Adrenal gland (tissue), 12 donors: ENCODE data around the gene PSTK. TPM values are rescaled to one million over a fixed set of nuclear protein-coding genes. Genes with fewer than 3 reads are reported as not detected.

Experiments used
- DNase-seq, 7 donors: peaks; one replicate each; pipeline ENCODE4 v3.0.0-alpha.2; 2019 to 2020
- H3K27ac ChIP-seq, 5 donors: fragments of 200-600 bp; sonication (generic) in 4 of 5; 1 replicate in 3 of 5; 2 replicates in 2 of 5; pipeline versions ENCODE4 v1.5.1 to v1.8.0; 2016 to 2020; ENCODE audit warnings: mild to moderate bottlenecking in 1 of 5
- H3K27me3 ChIP-seq: fragments of 200-600 bp; 2 replicates; pipeline ENCODE4 v1.8.0; 2021
- H3K36me3 ChIP-seq, 2 donors: fragments of 200-600 bp; replicated peaks in 1 of 2; 1 replicate in 1 of 2; 2 replicates in 1 of 2; pipeline versions ENCODE4 v1.5.1 to v1.8.0; 2018 to 2022
- H3K4me1 ChIP-seq, 2 donors: fragments of 200-600 bp; replicated peaks in 1 of 2; 1 replicate in 1 of 2; 2 replicates in 1 of 2; pipeline versions ENCODE4 v1.5.1 to v1.8.0; 2018 to 2021
- H3K4me3 ChIP-seq, 4 donors: fragments of 200-600 bp; sonication (generic) in 3 of 4; one replicate each; pipeline ENCODE4 v1.5.1; 2016 to 2018
- H3K9me3 ChIP-seq, 3 donors: fragments of 200-600 bp; sonication (generic) in 1 of 3; replicated peaks in 1 of 3; 1 replicate in 2 of 3; 2 replicates in 1 of 3; pipeline versions ENCODE4 v1.5.1 to v1.8.0; 2016 to 2021
- POLR2A ChIP-seq, 2 donors: fragments of 450-650 bp; IDR thresholded peaks; one replicate each; pipeline ENCODE4 v1.6.1; 2017; ENCODE audit warnings: antibody characterized with exemption in 2 of 2, mild to moderate bottlenecking in 2 of 2, moderate library complexity in 1 of 2
- WGBS, 4 donors: extraction: QIAGEN DNeasy Blood & Tissue Kit in 2 of 4; methylation state at CpG; one replicate each; pipeline versions ENCODE4 v1.1.5 to v1.1.7; 2013 to 2017; 5-methylcytosine and 5-hydroxymethylcytosine counted together
- intact Hi-C, 2 donors: fragments of 100-400 bp; cut with DNase I; formaldehyde crosslinking; loops; one replicate each; pipeline versions ENCODE4 v1.14.1 to v1.15.0; 2022 to 2023
- polyA plus RNA-seq, 3 donors: library from polyadenylated mRNA; stranded (reverse); fragments of 200-250 nt in 2 of 3; fragments of 350-450 nt in 1 of 3; fragmentation: Illumina TruSeq in 1 of 3; extraction: RNeasy Lipid Tissue Mini Kit (QIAGEN cat#74804) in 1 of 3; gene quantifications; one replicate each; pipeline ENCODE4 v1.2.3, GENCODE V29; 2013 to 2014
- total RNA-seq, 9 donors: library from RNA; depleted of rRNA in 4 of 9; stranded (reverse); fragments of >200 nt in 4 of 9; fragments of 120-200 nt in 1 of 9; fragmentation: NEBNext Ultra II Directional in 1 of 9; extraction: Animal tissue kit (Norgen Biotek cat#: 25700) in 1 of 9; gene quantifications; one replicate each; pipeline versions ENCODE4 v1.1.0 to v1.2.4, GENCODE V29; 2013 to 2023
- TF ChIP-seq, protein P1 (sequence below), 6 experiments: fragments of 450-650 bp in 4 of 6; fragments of 200-600 bp in 2 of 6; sonication (generic) in 1 of 6; IDR thresholded peaks; 1 replicate in 5 of 6; 2 replicates in 1 of 6; pipeline versions ENCODE4 v1.5.1 to v1.8.0; 2016 to 2021; ENCODE audit warnings: antibody characterized with exemption in 6 of 6, mild to moderate bottlenecking in 2 of 6, moderate library complexity in 1 of 6
- donor health status: healthy with polysubstance abuse.
- donor health status: Bipolar disorder and iron deficiency.
- donor health status: DM: yes; HTN: yes; CAD: no.
- donor health status: DM: no; HTN: no; CAD: no.
- donor health status: DM: no; HTN: no; CAD: no.
- donor health status: DM: yes; HTN: yes; CAD: no.

PSTK gene
- total and polyA plus RNA-seq, 12 donors, result 2.1 to 9.0 (median 6.3) TPM

DNA sequence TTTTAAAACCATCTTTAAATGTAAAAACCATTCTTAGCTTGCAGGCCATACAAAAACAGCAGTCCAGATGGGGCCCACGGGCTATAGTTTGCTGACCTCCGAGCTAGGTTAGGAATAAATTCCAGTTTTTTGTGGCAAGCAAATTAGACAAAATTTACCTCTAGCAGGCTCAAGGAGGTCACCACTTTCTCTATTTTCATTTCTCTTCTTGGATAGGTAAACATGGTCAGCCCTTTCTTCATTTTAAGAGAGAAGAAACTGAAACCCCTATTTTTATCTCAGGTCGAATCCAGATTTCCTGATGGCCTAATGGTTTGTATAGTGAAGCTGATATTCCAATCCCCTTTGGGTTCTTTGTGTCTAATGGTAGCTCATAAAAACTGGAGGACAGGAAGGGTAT lies 17.7 kb downstream of the PSTK start:
- 87 to 92% (median 89%) methylated on average over 3 of the region's 3 CpGs for WGBS, 4 donors
- intact Hi-C loops, result no loop called here

DNA sequence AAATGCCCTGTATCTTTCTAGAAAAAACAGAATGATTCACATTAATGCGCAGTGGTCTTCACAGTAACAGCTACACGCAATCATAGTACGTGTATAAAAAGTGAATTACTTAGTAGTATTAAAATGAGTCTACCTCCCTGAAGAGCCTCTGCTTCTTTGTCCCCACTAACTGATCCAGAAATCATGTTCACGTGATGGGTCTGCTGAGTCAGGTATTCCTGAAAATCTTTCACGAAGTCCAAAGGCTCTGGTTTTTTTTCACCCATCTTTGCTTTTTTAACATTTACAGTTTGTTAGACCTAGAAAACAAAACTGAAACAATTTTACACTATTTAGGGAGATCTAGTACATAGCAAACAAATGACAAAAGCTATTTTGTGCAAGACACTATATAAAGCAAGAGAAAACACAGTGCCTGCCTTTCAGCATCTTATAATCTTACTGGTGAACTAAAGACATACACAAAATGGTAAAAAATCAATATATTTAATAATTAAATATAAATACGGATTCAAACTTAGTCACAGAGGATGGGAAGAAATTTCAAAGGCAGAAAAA lies 18.2 kb downstream of the PSTK start:
- Histone ChIP-seq H3K4me3 (no peak overlapping the region), H3K4me1 (peaks cover 0 to 4% of the 10 kb centered on the region in 2 donors), H3K36me3 (peaks cover 0 to 19% of the 10 kb centered on the region in 2 donors), H3K27ac (no peak overlapping the region), H3K9me3 (no peaks in the 10 kb centered on the region), H3K27me3 (no peaks in the 10 kb centered on the region)
- DNase-seq, result no peak
- 86 to 94% (median 89%) methylated on average over 6 of the region's 6 CpGs for WGBS, 4 donors
- TF ChIP-seq, protein P1, sequence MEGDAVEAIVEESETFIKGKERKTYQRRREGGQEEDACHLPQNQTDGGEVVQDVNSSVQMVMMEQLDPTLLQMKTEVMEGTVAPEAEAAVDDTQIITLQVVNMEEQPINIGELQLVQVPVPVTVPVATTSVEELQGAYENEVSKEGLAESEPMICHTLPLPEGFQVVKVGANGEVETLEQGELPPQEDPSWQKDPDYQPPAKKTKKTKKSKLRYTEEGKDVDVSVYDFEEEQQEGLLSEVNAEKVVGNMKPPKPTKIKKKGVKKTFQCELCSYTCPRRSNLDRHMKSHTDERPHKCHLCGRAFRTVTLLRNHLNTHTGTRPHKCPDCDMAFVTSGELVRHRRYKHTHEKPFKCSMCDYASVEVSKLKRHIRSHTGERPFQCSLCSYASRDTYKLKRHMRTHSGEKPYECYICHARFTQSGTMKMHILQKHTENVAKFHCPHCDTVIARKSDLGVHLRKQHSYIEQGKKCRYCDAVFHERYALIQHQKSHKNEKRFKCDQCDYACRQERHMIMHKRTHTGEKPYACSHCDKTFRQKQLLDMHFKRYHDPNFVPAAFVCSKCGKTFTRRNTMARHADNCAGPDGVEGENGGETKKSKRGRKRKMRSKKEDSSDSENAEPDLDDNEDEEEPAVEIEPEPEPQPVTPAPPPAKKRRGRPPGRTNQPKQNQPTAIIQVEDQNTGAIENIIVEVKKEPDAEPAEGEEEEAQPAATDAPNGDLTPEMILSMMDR (IDR thresholded peaks at IDR 0.05), result no peak
- TF ChIP-seq POLR2A (IDR thresholded peaks at IDR 0.05), result no peak
- intact Hi-C loops, result no loop called here

More for the DNA sequence above, 17.7 kb downstream of the PSTK start:
- no peak for DNase-seq
- peaks cover 0 to 21% of the 10 kb centered on the region in 2 donors for H3K36me3 ChIP-seq
- no peak overlapping the region for H3K27ac ChIP-seq
- H3K4me1 ChIP-seq, result peaks cover 0 to 4% of the 10 kb centered on the region in 2 donors
- H3K27me3 ChIP-seq, result no peaks in the 10 kb centered on the region
- H3K9me3 ChIP-seq, result no peaks in the 10 kb centered on the region
- TF ChIP-seq POLR2A (IDR thresholded peaks at IDR 0.05), result no peak
- TF ChIP-seq, protein P1 (IDR thresholded peaks at IDR 0.05), result no peak
- H3K4me3 ChIP-seq, result no peak overlapping the region

DNA sequence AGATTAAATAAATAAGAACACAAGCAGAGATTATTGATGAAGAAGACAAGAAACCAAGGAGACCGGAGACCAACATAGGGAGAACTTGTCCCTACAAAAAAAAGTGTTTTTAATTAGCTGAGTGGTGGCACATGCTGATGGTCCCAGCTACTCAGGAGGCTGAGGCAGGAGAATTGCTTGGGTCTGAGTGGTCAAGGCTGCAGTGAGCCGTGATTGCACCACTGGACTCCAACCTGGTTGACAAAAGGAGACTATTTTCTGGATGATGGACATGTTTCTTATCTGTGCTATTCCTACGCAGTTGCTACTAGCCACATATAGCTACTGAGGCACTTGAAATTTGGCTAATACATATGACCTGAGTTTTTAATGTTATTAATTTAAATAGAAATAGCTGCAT lies 18.7 kb downstream of the PSTK start:
- H3K36me3 ChIP-seq, result peaks cover 0 to 14% of the 10 kb centered on the region in 2 donors
- no peak overlapping the region for H3K4me3 ChIP-seq
- intact Hi-C loops, result no loop called here
- no peaks in the 10 kb centered on the region for H3K9me3 ChIP-seq
- no peak for DNase-seq
- no peaks in the 10 kb centered on the region for H3K27me3 ChIP-seq
- peaks cover 0 to 4% of the 10 kb centered on the region in 2 donors for H3K4me1 ChIP-seq
- H3K27ac ChIP-seq, result no peak overlapping the region
- WGBS, 4 donors, result 89 to 97% (median 93%) methylated on average over 3 of the region's 3 CpGs
- TF ChIP-seq, protein P1 (IDR thresholded peaks at IDR 0.05), result no peak
- no peak for TF ChIP-seq POLR2A (IDR thresholded peaks at IDR 0.05)

DNA sequence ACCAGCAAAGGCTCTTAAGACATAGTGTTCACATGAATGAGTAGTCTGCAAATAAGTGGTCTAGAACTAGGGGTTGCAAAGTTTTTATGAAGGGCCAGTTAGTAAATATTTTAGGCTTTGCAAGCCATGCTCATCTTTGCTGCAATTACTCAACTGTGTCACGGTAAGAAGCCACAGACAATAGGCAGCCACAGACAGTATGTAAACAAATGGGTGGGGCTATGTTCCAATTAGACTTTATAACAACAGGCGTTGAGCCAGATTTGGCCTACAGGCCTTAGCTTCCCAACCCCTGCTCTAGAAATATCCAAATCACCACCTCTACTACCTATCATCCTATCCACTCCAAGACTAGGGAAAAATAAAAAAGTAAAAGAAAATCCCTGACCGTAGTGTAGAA lies 19.1 kb downstream of the PSTK start:
- Histone ChIP-seq H3K27ac (no peak overlapping the region), H3K27me3 (no peaks in the 10 kb centered on the region), H3K36me3 (peaks cover 0 to 10% of the 10 kb centered on the region in 2 donors), H3K4me1 (peaks cover 0 to 7% of the 10 kb centered on the region in 2 donors), H3K9me3 (no peaks in the 10 kb centered on the region), H3K4me3 (no peak overlapping the region)
- no peak for DNase-seq
- no peak for TF ChIP-seq POLR2A (IDR thresholded peaks at IDR 0.05)
- TF ChIP-seq, protein P1 (IDR thresholded peaks at IDR 0.05), result no peak
- 82 to 92% (median 84%) methylated on average over 3 of the region's 3 CpGs for WGBS, 4 donors
- intact Hi-C loops, result no loop called here
